Measurements from ENCODE around the gene TMEM116.
A peak's percentile ranks its signal among the peaks of the same experiment; 100 is the strongest.
"Not testable (repeated sequence)": the region's sequence is repeated elsewhere in the genome, so short reads cannot be mapped to it uniquely, and the experiment has no call there.

The TMEM116 gene

GRCh38 chr12:112012775-112013600 lies at the start of gene TMEM116, which contains the start of gene ERP29:
Gene TMEM116, minus strand, starts transcription at chr12:112013165. Its CDS starts 7,895 bp downstream, at chr12:112005270.
Gene ERP29, plus strand, starts transcription at chr12:112013426. Its CDS starts 40 bp downstream, at chr12:112013466.
- DNase-seq (ENCODE audit: low read depth), result peak; percentile 99

GRCh38 chr12:112061137-112061536 lies 48.2 kb upstream of the TMEM116 start:
- DNase-seq (ENCODE audit: low read depth), result no peak

DNA sequence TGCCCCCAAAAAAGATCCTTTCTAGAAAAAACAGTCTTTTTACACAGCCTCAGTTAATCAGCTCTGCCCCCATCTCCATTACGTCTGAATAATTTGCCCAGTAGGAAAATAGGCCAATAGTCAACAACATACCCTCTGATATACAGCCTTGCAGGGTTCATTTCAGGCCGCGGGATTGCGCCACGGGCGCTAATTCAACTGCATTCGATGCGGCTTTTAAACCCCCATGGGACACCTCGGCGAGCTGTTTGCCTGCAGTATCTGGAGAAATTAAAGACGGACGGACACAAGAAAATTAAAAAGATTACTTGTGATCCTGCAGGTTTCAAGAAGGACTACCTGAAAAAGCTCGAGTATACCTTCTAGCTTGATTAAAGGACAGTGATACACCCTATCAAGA lies 36.4 kb upstream of the TMEM116 start:
- no peak for DNase-seq (ENCODE audit: low read depth)

- no peak for DNase-seq (ENCODE audit: low read depth)
Measured at GRCh38 chr12:112046003-112046402, 33.0 kb upstream of the TMEM116 start.

- not testable (repeated sequence) for DNase-seq (ENCODE audit: low read depth)
Measured at GRCh38 chr12:112036614-112037013, 23.6 kb upstream of the TMEM116 start.

DNA sequence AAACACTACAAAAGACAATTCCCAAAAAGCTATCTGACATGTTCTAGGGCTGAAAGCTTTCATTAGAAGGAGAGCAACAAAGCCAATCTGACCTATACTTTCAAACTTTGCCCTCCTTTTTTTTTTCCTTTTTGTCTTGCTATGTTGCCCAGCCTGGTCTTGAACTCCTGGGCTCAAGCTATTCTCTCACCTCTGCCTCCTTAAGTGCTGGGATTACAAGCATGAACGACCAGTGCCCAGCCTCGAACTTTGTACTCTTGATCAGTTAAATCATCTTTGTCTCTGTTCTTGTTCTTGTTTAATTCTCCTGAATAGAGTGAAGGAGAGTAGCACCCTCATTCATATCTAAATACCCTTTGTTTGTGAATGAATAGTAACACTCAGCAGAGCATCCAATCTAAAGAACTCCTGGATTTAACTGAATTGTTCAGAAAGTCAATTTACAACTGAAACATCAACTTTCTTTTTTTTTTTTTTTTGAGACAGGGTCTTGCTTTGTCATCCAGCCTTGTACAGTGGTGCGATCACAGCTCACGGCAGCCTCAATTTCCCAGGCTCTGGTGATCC lies 22.3 kb upstream of the TMEM116 start:
- DNase-seq (ENCODE audit: low read depth), result no peak

DNA sequence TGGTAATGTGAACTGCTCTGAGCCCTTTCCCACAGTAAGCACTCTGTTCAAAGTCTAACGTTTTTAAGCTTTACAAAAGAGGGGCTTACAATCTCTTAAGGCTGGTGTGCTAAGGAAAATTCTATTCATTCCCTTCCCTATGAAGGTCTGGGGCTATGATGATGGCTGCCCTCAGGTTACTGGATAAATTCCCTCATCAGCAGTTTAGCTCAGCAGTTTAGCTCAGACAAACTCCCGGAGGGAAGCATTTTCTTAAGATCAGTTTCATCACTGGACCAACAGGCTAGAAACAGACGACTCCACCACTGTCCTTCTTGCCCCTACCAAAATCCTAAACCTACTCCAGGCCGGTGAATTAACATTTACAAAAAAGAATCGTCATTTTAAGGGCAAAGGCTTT lies 19.3 kb upstream of the TMEM116 start:
- DNase-seq (ENCODE audit: low read depth), result no peak

- DNase-seq (ENCODE audit: low read depth), result no peak
Measured at GRCh38 chr12:112031472-112031871, 18.5 kb upstream of the TMEM116 start.

DNA sequence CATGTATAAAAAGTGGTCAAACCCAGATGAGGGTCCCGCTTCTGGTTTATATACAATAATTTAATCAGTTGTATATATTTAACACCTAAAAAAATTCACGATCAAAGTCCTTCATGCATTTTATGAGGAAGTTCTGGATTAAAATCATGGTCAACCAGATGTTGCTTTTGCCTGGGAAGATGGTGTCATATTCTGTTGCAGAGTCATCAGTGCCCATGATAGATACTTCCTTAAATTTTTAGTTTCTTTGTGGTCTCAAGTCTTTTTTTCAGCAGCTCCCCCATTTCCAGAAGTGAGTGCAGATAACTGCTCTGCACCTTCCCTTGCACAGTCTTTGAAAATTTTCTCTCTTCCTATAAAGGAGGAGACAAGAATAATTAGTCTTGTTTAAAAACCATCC lies 16.3 kb upstream of the TMEM116 start:
- no peak for DNase-seq (ENCODE audit: low read depth)

GRCh38 chr12:112025808-112026375 lies 12.9 kb upstream of the TMEM116 start:
- peak; percentile 48 for DNase-seq (ENCODE audit: low read depth)

DNA sequence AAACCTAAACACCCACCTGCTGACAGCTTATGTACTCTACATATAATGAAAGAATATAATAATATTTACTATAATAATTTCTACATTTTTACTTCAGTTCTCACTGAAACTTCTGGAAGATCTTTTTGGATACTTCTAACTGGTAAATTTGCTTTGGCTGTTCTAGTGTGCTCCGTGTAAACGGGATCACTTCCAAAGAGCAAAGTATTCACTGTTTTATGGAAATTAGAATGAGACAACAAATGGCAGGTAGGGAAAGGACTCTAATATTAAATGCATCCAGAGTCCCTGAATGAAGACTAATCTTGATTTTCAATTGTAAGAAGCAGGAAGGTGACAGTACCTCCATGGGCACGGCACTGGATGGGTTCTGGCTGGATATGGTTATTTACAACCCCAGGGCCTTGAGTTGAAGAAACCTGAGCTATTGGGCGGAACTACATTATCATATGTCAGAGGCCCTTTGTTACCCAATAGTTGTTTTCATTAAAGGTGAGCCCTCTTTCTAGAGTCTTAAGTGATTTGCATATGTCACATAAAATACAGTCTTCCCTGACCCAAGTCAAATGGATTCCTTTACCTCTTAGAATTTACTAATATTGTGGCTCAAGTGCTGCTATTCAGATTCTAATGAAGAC lies 10.9 kb upstream of the TMEM116 start:
- DNase-seq (ENCODE audit: low read depth), result no peak

DNA sequence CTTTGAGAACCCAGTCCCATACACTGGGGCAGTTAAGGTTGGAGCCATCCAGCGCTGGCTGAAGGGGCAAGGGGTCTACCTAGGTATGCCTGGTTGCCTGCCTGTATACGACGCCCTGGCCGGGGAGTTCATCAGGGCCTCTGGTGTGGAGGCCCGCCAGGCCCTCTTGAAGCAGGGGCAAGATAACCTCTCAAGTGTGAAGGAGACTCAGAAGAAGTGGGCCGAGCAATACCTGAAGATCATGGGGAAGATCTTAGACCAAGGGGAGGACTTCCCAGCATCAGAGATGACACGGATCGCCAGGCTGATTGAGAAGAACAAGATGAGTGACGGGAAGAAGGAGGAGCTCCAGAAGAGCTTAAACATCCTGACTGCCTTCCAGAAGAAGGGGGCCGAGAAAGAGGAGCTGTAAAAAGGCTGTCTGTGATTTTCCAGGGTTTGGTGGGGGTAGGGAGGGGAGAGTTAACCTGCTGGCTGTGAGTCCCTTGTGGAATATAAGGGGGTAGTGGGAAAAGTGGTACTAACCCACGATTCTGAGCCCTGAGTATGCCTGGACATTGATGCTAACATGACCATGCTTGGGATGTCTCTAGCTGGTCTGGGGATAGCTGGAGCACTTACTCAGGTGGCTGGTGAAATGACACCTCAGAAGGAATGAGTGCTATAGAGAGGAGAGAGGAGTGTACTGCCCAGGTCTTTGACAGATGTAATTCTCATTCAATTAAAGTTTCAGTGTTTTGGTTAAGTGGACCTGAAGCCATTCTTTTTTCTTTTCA lies 9.5 kb upstream of the TMEM116 start:
- no peak for DNase-seq (ENCODE audit: low read depth)

- DNase-seq (ENCODE audit: low read depth), result no peak
Measured at GRCh38 chr12:112020947-112021457, 8.0 kb upstream of the TMEM116 start.

- DNase-seq (ENCODE audit: low read depth), result peak; percentile 91
Measured at GRCh38 chr12:112018571-112019237, 5.7 kb upstream of the TMEM116 start.

- no peak for DNase-seq (ENCODE audit: low read depth)
Measured at GRCh38 chr12:112017041-112017440, 4.1 kb upstream of the TMEM116 start.

DNA sequence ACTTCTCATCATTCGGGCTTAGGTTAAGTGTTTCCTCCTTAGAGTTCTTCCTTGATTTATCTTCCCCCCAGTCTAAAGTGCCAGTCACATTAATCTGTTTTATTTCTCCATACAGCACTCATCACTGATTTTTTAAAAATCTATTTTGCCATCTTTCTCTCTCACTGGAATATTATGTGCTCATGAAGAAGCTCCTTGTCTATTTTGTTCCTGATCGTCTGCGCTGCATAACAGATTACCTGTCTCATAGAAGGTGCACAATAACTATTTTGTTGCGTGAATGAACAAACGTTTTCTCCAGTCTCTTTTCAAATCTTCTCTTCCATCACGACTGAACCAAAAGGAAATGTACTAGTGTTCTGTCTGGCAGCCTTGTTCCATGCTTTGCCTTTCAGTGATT lies 3.0 kb upstream of the TMEM116 start:
- DNase-seq (ENCODE audit: low read depth), result no peak

- peak; percentile 82 for DNase-seq (ENCODE audit: low read depth)
Measured at GRCh38 chr12:112013601-112014402, 837 bp upstream of the TMEM116 start.

- DNase-seq (ENCODE audit: low read depth), result no peak
Measured at GRCh38 chr12:112011685-112012084, 1.3 kb downstream of the TMEM116 start.

DNA sequence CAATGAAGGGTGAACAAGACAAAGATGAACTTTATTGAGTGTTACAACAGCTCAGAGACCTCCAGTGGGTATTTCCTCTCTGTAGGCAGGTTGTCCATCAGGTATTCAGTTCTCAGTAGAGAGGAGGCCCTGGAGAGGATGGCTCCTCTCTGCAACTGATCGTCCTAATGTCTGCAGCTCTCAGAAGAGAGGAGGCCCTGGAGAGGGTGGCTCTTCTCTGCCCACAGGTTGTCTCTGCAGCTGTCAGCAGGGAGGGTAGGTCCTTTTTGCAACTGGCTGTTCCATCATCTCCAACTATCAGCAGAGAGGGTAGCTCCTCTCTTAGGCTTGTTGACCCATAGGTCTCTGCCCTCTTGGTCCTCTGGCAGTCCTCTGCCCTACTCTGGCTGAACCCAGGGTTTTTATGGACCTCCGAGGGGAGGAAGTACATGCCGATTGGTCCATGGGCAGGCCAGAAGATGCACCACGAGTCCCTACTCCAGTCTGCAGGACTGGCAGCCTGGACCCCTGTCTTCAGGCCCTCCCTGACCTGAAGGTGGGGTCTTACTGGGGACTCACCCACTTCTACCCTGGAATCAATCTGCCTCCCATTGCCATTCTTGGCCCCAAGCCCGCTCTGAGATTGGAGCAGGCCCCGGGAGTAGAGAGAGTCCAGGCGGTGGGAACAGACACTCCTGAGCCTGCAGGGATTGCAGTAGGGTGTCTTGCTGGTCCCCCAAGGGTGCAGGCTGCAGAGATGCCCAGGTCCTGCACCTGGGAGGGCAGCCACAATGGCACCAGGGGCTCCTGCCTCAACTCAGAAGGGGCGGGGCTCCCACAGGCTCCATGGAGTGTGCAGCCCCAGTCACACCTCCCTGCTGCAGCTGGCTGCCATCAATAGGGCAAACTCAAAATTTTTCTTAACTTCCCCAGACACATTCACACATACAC lies 2.3 kb downstream of the TMEM116 start:
- no peak for DNase-seq (ENCODE audit: low read depth)
